NT2/D1 (cell line): ENCODE results near the gene OR6B2.

Experiments
- SUZ12 ChIP-seq: IDR thresholded peaks from 2 replicates; pipeline ENCODE4 v1.6.1; 2011; ENCODE audit not compliant: insufficient read length, insufficient read depth; ENCODE audit errors: extremely low read depth
- YY1 ChIP-seq: IDR thresholded peaks from 2 replicates; pipeline ENCODE4 v1.6.1; 2011; ENCODE audit not compliant: insufficient read length, insufficient read depth
- ZNF274 ChIP-seq: IDR thresholded peaks from 2 replicates; pipeline ENCODE4 v1.6.1; 2011; ENCODE audit warnings: mild to moderate bottlenecking, low read depth, low read length

- TF ChIP-seq YY1, result no peak
- TF ChIP-seq SUZ12, result no peak
- TF ChIP-seq ZNF274, result no peak
Observed at GRCh38 chr2:240056678-240057077, 26.4 kb upstream of the OR6B2 start.
